Upper lobe of left lung (tissue), 4 donors: Measurements from ENCODE around the gene RRP1B.

Experiments used
- CTCF ChIP-seq, 6 experiments: fragments of 450-650 bp in 4 of 6; fragments of 200-600 bp in 2 of 6; sonication (generic) in 2 of 6; IDR thresholded peaks; one replicate each; pipeline ENCODE4 v1.5.1; 2016 to 2019; ENCODE audit warnings: antibody characterized with exemption in 6 of 6
- EP300 ChIP-seq, 4 donors: sonication (generic); formaldehyde crosslinking; IDR thresholded peaks; one replicate each; pipeline ENCODE4 v1.5.1; 2017; ENCODE audit warnings: antibody characterized with exemption in 4 of 4, control low read depth in 2 of 4
- POLR2A ChIP-seq, 4 donors: fragments of 450-650 bp; IDR thresholded peaks; one replicate each; pipeline ENCODE4 v1.5.1; 2016 to 2017; ENCODE audit warnings: antibody characterized with exemption in 4 of 4, mild to moderate bottlenecking in 2 of 4
- POLR2AphosphoS5 ChIP-seq, 2 donors: sonication (generic); formaldehyde crosslinking; IDR thresholded peaks; one replicate each; pipeline ENCODE4 v1.5.1; 2017; ENCODE audit warnings: antibody characterized with exemption in 2 of 2

- no peak for TF ChIP-seq CTCF (IDR thresholded peaks at IDR 0.05)
- TF ChIP-seq POLR2A (IDR thresholded peaks at IDR 0.05): no peak
- TF ChIP-seq POLR2AphosphoS5 (IDR thresholded peaks at IDR 0.05): no peak
- TF ChIP-seq EP300 (IDR thresholded peaks at IDR 0.05): no peak
Measured at GRCh38 chr21:43675871-43676270, 16.5 kb downstream of the RRP1B start.
